ENCODE results near the gene YPEL4.

Gene YPEL4

GRCh38 chr11:57633394-57634070 is 16.2 kb downstream of the YPEL4 start:
- DNase-seq (ENCODE audit: low read depth, low spot score), result no peak

GRCh38 chr11:57632116-57632515 is 17.6 kb downstream of the YPEL4 start:
- DNase-seq (ENCODE audit: low read depth, low spot score), result no peak

GRCh38 chr11:57630171-57630570 is 19.5 kb downstream of the YPEL4 start:
- DNase-seq (ENCODE audit: low read depth, low spot score), result no peak

- no peak for DNase-seq (ENCODE audit: low read depth, low spot score)
Measured at GRCh38 chr11:57626895-57627294, 22.8 kb downstream of the YPEL4 start.

- no peak for DNase-seq (ENCODE audit: low read depth, low spot score)
Measured at GRCh38 chr11:57624864-57625263, 24.8 kb downstream of the YPEL4 start.

- no peak for DNase-seq (ENCODE audit: low read depth, low spot score)
Measured at GRCh38 chr11:57622263-57622662, 27.4 kb downstream of the YPEL4 start.

GRCh38 chr11:57620467-57620866 is 29.2 kb downstream of the YPEL4 start:
- no peak for DNase-seq (ENCODE audit: low read depth, low spot score)

GRCh38 chr11:57619331-57619730 is 30.4 kb downstream of the YPEL4 start:
- DNase-seq (ENCODE audit: low read depth, low spot score), result no peak

GRCh38 chr11:57618438-57618837 is 31.3 kb downstream of the YPEL4 start:
- DNase-seq (ENCODE audit: low read depth, low spot score), result no peak

- no peak for DNase-seq (ENCODE audit: low read depth, low spot score)
Measured at GRCh38 chr11:57616595-57616994, 33.1 kb downstream of the YPEL4 start.

- DNase-seq (ENCODE audit: low read depth, low spot score), result no peak
Measured at GRCh38 chr11:57615308-57615707, 34.4 kb downstream of the YPEL4 start.

GRCh38 chr11:57614234-57614772 is 35.4 kb downstream of the YPEL4 start:
- no peak for DNase-seq (ENCODE audit: low read depth, low spot score)

GRCh38 chr11:57610170-57610569 is 39.5 kb downstream of the YPEL4 start:
- no peak for DNase-seq (ENCODE audit: low read depth, low spot score)

- DNase-seq (ENCODE audit: low read depth, low spot score), result no peak
Measured at GRCh38 chr11:57605028-57605420, 44.7 kb downstream of the YPEL4 start.

GRCh38 chr11:57604296-57605027 is 45.2 kb downstream of the YPEL4 start:
- no peak for DNase-seq (ENCODE audit: low read depth, low spot score)

- DNase-seq (ENCODE audit: low read depth, low spot score), result no peak
Measured at GRCh38 chr11:57601297-57601696, 48.4 kb downstream of the YPEL4 start.

GRCh38 chr11:57599381-57599780 is 50.3 kb downstream of the YPEL4 start:
- no peak for DNase-seq (ENCODE audit: low read depth, low spot score)

GRCh38 chr11:57598831-57599155 is 50.9 kb downstream of the YPEL4 start:
- DNase-seq (ENCODE audit: low read depth, low spot score), result no peak

GRCh38 chr11:57597916-57598830 is 51.5 kb downstream of the YPEL4 start:
- peak; percentile 86 for DNase-seq (ENCODE audit: low read depth, low spot score)

GRCh38 chr11:57597461-57597915 is 52.2 kb downstream of the YPEL4 start, which contains the start of gene SERPING1:
SERPING1 (plus strand) TSS chr11:57597685; CDS start chr11:57598271, 586 bp downstream.
- no peak for DNase-seq (ENCODE audit: low read depth, low spot score)

- no peak for DNase-seq (ENCODE audit: low read depth, low spot score)
Measured at GRCh38 chr11:57596266-57596885, 53.3 kb downstream of the YPEL4 start.
